Adrenal gland (tissue), 12 donors: ENCODE results near the gene APOL2. TPM values are rescaled to one million over a fixed set of nuclear protein-coding genes. Genes with fewer than 3 reads are reported as not detected.
"Not testable (repeated sequence)": the region's sequence is repeated elsewhere in the genome, so short reads cannot be mapped to it uniquely, and the experiment has no call there.

ENCODE experiments used
- DNase-seq, 7 donors: peaks; one replicate each; pipeline ENCODE4 v3.0.0-alpha.2; 2019 to 2020
- H3K27ac ChIP-seq, 5 donors: fragments of 200-600 bp; sonication (generic) in 4 of 5; 1 replicate in 3 of 5; 2 replicates in 2 of 5; pipeline versions ENCODE4 v1.5.1 to v1.8.0; 2016 to 2020; ENCODE audit warnings: mild to moderate bottlenecking in 1 of 5
- H3K27me3 ChIP-seq: fragments of 200-600 bp; 2 replicates; pipeline ENCODE4 v1.8.0; 2021
- H3K36me3 ChIP-seq, 2 donors: fragments of 200-600 bp; replicated peaks in 1 of 2; 1 replicate in 1 of 2; 2 replicates in 1 of 2; pipeline versions ENCODE4 v1.5.1 to v1.8.0; 2018 to 2022
- H3K4me1 ChIP-seq, 2 donors: fragments of 200-600 bp; replicated peaks in 1 of 2; 1 replicate in 1 of 2; 2 replicates in 1 of 2; pipeline versions ENCODE4 v1.5.1 to v1.8.0; 2018 to 2021
- H3K4me3 ChIP-seq, 4 donors: fragments of 200-600 bp; sonication (generic) in 3 of 4; one replicate each; pipeline ENCODE4 v1.5.1; 2016 to 2018
- H3K9me3 ChIP-seq, 3 donors: fragments of 200-600 bp; sonication (generic) in 1 of 3; replicated peaks in 1 of 3; 1 replicate in 2 of 3; 2 replicates in 1 of 3; pipeline versions ENCODE4 v1.5.1 to v1.8.0; 2016 to 2021
- CTCF ChIP-seq, 6 experiments: fragments of 450-650 bp in 4 of 6; fragments of 200-600 bp in 2 of 6; sonication (generic) in 1 of 6; IDR thresholded peaks; 1 replicate in 5 of 6; 2 replicates in 1 of 6; pipeline versions ENCODE4 v1.5.1 to v1.8.0; 2016 to 2021; ENCODE audit warnings: antibody characterized with exemption in 6 of 6, mild to moderate bottlenecking in 2 of 6, moderate library complexity in 1 of 6
- POLR2A ChIP-seq, 2 donors: fragments of 450-650 bp; IDR thresholded peaks; one replicate each; pipeline ENCODE4 v1.6.1; 2017; ENCODE audit warnings: antibody characterized with exemption in 2 of 2, mild to moderate bottlenecking in 2 of 2, moderate library complexity in 1 of 2
- WGBS, 4 donors: extraction: QIAGEN DNeasy Blood & Tissue Kit in 2 of 4; methylation state at CpG; one replicate each; pipeline versions ENCODE4 v1.1.5 to v1.1.7; 2013 to 2017; 5-methylcytosine and 5-hydroxymethylcytosine counted together
- intact Hi-C, 2 donors: fragments of 100-400 bp; cut with DNase I; formaldehyde crosslinking; loops; one replicate each; pipeline versions ENCODE4 v1.14.1 to v1.15.0; 2022 to 2023
- polyA plus RNA-seq, 3 donors: library from polyadenylated mRNA; stranded (reverse); fragments of 200-250 nt in 2 of 3; fragments of 350-450 nt in 1 of 3; fragmentation: Illumina TruSeq in 1 of 3; extraction: RNeasy Lipid Tissue Mini Kit (QIAGEN cat#74804) in 1 of 3; gene quantifications; one replicate each; pipeline ENCODE4 v1.2.3, GENCODE V29; 2013 to 2014
- total RNA-seq, 9 donors: library from RNA; depleted of rRNA in 4 of 9; stranded (reverse); fragments of >200 nt in 4 of 9; fragments of 120-200 nt in 1 of 9; fragmentation: NEBNext Ultra II Directional in 1 of 9; extraction: Animal tissue kit (Norgen Biotek cat#: 25700) in 1 of 9; gene quantifications; one replicate each; pipeline versions ENCODE4 v1.1.0 to v1.2.4, GENCODE V29; 2013 to 2023
- donor health status: healthy with polysubstance abuse.
- donor health status: Bipolar disorder and iron deficiency.
- donor health status: DM: yes; HTN: yes; CAD: no.
- donor health status: DM: no; HTN: no; CAD: no.
- donor health status: DM: no; HTN: no; CAD: no.
- donor health status: DM: yes; HTN: yes; CAD: no.

APOL2 gene
- total and polyA plus RNA-seq, 12 donors, result 16.1 to 73.8 (median 40.0) TPM

- intact Hi-C loops, result no loop called here
- H3K36me3 ChIP-seq, result no peaks in the 10 kb centered on the region
- no peaks in the 10 kb centered on the region for H3K27me3 ChIP-seq
- no peak for DNase-seq
- 79 to 92% (median 87%) methylated on average over 5 to 8 of the region's 8 CpGs for WGBS, 4 donors
- no peaks in the 10 kb centered on the region for H3K9me3 ChIP-seq
- no peak for TF ChIP-seq CTCF (IDR thresholded peaks at IDR 0.05)
- no peak for TF ChIP-seq POLR2A (IDR thresholded peaks at IDR 0.05)
- no peak overlapping the region for H3K4me3 ChIP-seq
- H3K27ac ChIP-seq, result no peak overlapping the region
- no peaks in the 10 kb centered on the region for H3K4me1 ChIP-seq
Observed at GRCh38 chr22:36204001-36204631, 35.2 kb downstream of the APOL2 start.

GRCh38 chr22:36203441-36203840 lies 35.9 kb downstream of the APOL2 start:
- DNase-seq, H3K27me3 ChIP-seq, H3K4me3 ChIP-seq, intact Hi-C loops, H3K9me3 ChIP-seq, H3K27ac ChIP-seq, H3K36me3 ChIP-seq, H3K4me1 ChIP-seq: not testable (repeated sequence)
- WGBS, 4 donors, result 82 to 89% (median 85%) methylated on average over 7 of the region's 7 CpGs

- intact Hi-C loops, H3K9me3 ChIP-seq, H3K27me3 ChIP-seq, H3K4me1 ChIP-seq, H3K36me3 ChIP-seq, H3K27ac ChIP-seq, H3K4me3 ChIP-seq: not testable (repeated sequence)
- peak in 2 of 7 donors; percentile 13 to 18 for DNase-seq
- WGBS, 4 donors, result 33 to 56% (median 49%) methylated on average over 8 of the region's 8 CpGs
Observed at GRCh38 chr22:36202906-36203305, 36.4 kb downstream of the APOL2 start.

GRCh38 chr22:36201630-36202319 lies 37.6 kb downstream of the APOL2 start, which contains the start of gene APOL4:
TSS of gene APOL4 (minus strand) at chr22:36201809. CDS start at chr22:36201734, 75 bp downstream.
- intact Hi-C loops, result no loop called here
- no peak for TF ChIP-seq POLR2A (IDR thresholded peaks at IDR 0.05)
- no peak for TF ChIP-seq CTCF (IDR thresholded peaks at IDR 0.05)
- no peaks in the 10 kb centered on the region for H3K27me3 ChIP-seq
- H3K4me1 ChIP-seq, result peaks cover 7 to 14% of the 10 kb centered on the region in 2 donors
- no peaks in the 10 kb centered on the region for H3K9me3 ChIP-seq
- no peak within 1 kb of the TSS for H3K4me3 ChIP-seq
- H3K27ac ChIP-seq, result peak within 1 kb of the TSS in 2 of 5 donors; percentile 38 to 40
- WGBS, 4 donors, result 28 to 54% (median 46%) methylated on average over 6 to 13 of the region's 13 CpGs
- no peaks in the 10 kb centered on the region for H3K36me3 ChIP-seq
- peak; percentile 43 to 86 (median 66) for DNase-seq

GRCh38 chr22:36201025-36201424 lies 38.3 kb downstream of the APOL2 start:
- DNase-seq, H3K9me3 ChIP-seq, H3K27me3 ChIP-seq, H3K36me3 ChIP-seq, H3K4me3 ChIP-seq, intact Hi-C loops: not testable (repeated sequence)
- Histone ChIP-seq H3K27ac (peak overlapping the region in 1 of 5 donors; percentile 40), H3K4me1 (peaks cover 7 to 21% of the 10 kb centered on the region in 2 donors)
- WGBS, 4 donors, result 76 to 100% (median 89%) methylated on average over 1 of the region's 5 CpGs; no CpG with 5 or more reads in 1 of the 4 donors
